Measurements from ENCODE around the gene RBM20.

GRCh38 chr10:110762849-110763211 lies 118.7 kb downstream of the RBM20 start:
- no peak for TF ChIP-seq POLR2A (IDR thresholded peaks at IDR 0.05; ENCODE audit: low read depth, low read length)
- no peak for TF ChIP-seq RAD21 (IDR thresholded peaks at IDR 0.05; ENCODE audit: low read length)
- no peak for TF ChIP-seq CTCF (conservative IDR thresholded peaks at IDR 0.05; ENCODE audit: low read depth, low read length)
